Cardiac septum (tissue), 1 donor: ENCODE measurements around the gene ZNF785. TPM values are rescaled to one million over a fixed set of nuclear protein-coding genes. Genes with fewer than 3 reads are reported as not detected.

Experiments
- total RNA-seq: library from RNA; stranded (reverse); fragmentation: NEBNext Ultra II Directional; extraction: Animal tissue kit (Norgen Biotek cat#: 25700); gene quantifications from one replicate; pipeline ENCODE4 v1.2.1, GENCODE V29; 2021
- donor health status: DM: no; HTN: no; CAD: no.

Gene ZNF785
- total RNA-seq, 1 donor from 2014 or later: 6.7 TPM

Other genes with a start within 250 kb of the ZNF785 start
- gene CD2BP2, start 230.4 kb downstream of the ZNF785 start, total RNA-seq: 41.7 TPM
- 23.7 TPM for gene TBC1D10B, start 215.2 kb downstream of the ZNF785 start, total RNA-seq
- 0.59 TPM for gene MYL11, start 210.9 kb downstream of the ZNF785 start, total RNA-seq
- 2.2 TPM for gene SEPTIN1, start 203.1 kb downstream of the ZNF785 start, total RNA-seq
- 6.1 TPM for gene ZNF48, start 190.3 kb downstream of the ZNF785 start, total RNA-seq
- 7.5 TPM for gene ZNF771, start 178.1 kb downstream of the ZNF785 start, total RNA-seq
- gene DCTPP1, start 155.7 kb downstream of the ZNF785 start, total RNA-seq: 23.1 TPM
- 27.3 TPM for gene SEPHS2, start 139.8 kb downstream of the ZNF785 start, total RNA-seq
- gene ITGAL, start 113.0 kb downstream of the ZNF785 start, total RNA-seq: 2.9 TPM
- 49.8 TPM for gene ZNF768, start 59.1 kb downstream of the ZNF785 start, total RNA-seq
- gene ZNF747, start 50.8 kb downstream of the ZNF785 start, total RNA-seq: 13.7 TPM
- gene ZNF764, start 27.3 kb downstream of the ZNF785 start, total RNA-seq: 11.4 TPM
- 12.1 TPM for gene ZNF688, start 14.0 kb downstream of the ZNF785 start, total RNA-seq
- gene ZNF689, start 24.7 kb upstream of the ZNF785 start, total RNA-seq: 4.9 TPM
- 21.1 TPM for gene PRR14, start 65.3 kb upstream of the ZNF785 start, total RNA-seq
- 33.2 TPM for gene FBRS, start 72.7 kb upstream of the ZNF785 start, total RNA-seq
- gene SRCAP, start 113.5 kb upstream of the ZNF785 start, total RNA-seq: 47.8 TPM
- gene PHKG2, start 162.7 kb upstream of the ZNF785 start, total RNA-seq: 13.2 TPM
- gene CFAP119, start 176.4 kb upstream of the ZNF785 start, total RNA-seq: 1.0 TPM
- 47.9 TPM for gene RNF40, start 176.6 kb upstream of the ZNF785 start, total RNA-seq
- gene ZNF629, start 201.5 kb upstream of the ZNF785 start, total RNA-seq: 22.7 TPM